VCaP (cell line): ENCODE measurements around the gene TCP10L.

ENCODE experiments used
- H3K27ac ChIP-seq: fragments of 450-650 bp; 2 replicates; pipeline ENCODE4 v1.5.1; 2017
- CTCF ChIP-seq: fragments of 450-650 bp; conservative IDR thresholded peaks from 2 replicates; pipeline ENCODE4 v1.5.1; 2017; ENCODE audit warnings: mild to moderate bottlenecking, moderate library complexity

Gene TCP10L

GRCh38 chr21:32581732-32582131 lies 3.6 kb downstream of the TCP10L start:
- no peak for TF ChIP-seq CTCF
- no peak overlapping the region for H3K27ac ChIP-seq

GRCh38 chr21:32580949-32581348 lies 4.4 kb downstream of the TCP10L start:
- H3K27ac ChIP-seq, result no peak overlapping the region
- TF ChIP-seq CTCF, result no peak

DNA sequence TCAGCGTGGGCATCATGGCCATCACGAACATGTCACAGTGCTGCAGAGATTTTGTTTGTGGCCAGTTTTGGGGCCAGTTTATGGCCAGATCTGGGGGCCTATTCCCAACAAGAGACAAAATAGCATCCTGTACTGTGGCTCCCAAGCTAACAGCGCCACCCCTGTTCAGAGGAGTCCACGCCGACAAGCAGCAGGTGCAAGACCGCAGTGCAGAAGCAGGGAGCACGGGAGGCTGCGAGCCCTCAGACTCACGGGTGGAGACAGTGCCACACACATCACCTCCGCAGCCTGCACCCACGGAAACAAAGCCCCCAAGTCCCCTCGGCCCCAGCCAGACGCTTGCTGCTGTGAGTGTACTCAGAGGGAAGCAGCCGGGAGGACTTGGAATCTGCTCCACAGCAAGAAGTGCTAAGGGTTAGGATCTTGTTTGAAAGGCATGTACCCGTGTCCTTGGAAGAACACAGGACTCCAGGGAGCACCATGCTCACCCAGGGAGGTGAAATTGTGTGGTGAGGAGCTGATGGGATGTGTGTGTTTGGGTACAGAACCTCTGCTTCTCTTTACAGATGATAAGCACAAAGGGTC lies 7.1 kb downstream of the TCP10L start:
- H3K27ac ChIP-seq, result no peak overlapping the region
- TF ChIP-seq CTCF, result peak; percentile 45; the same call in 1 of the 2 replicates

DNA sequence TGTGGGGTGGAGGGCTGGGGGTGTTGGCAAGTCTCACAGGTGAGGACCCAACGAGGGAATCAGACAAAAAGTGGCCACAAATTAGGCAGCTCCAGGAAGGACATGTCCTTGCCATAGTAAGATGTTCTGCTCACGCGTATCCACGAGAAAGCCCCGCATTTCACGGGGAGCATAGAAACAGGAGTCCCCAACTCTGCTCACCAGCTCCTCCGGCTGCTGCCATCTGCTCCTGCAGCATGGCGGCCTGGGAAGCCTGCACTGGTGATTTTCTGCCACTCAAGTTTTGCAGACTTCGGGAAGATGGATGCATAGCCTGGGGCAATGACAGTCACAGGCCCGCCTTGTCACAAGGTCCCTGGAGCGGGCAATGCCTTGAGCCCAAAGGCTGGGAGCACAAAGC lies 9.3 kb downstream of the TCP10L start:
- no peak for TF ChIP-seq CTCF
- H3K27ac ChIP-seq, result no peak overlapping the region

- no peak overlapping the region for H3K27ac ChIP-seq
Observed at GRCh38 chr21:32574946-32575925, 10.1 kb downstream of the TCP10L start.

GRCh38 chr21:32572574-32573420 lies 12.5 kb downstream of the TCP10L start:
- no peak for TF ChIP-seq CTCF
- H3K27ac ChIP-seq, result no peak overlapping the region; the same call in 1 of the 2 replicates

More at GRCh38 chr21:32574946-32575925, 10.1 kb downstream of the TCP10L start:
- TF ChIP-seq CTCF, result no peak

DNA sequence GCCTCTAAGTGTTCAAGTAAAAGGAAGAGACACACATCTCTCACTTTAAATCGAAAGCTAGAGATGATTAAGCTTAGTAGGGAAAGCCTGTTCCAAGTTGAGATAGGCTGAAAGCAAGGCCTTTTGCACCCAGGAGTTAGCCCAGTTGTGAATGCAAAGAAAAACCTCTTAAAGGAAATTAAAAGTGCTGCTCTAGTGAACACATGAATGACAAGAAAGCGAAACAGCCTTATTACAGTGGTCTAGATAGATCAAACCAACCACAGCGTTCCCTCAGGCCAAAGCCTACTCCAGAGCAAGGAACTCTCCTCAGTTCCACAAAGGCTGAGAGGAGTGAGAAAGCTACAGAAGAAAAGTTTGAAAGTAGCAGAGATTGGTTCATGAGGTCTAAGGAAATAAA lies 14.9 kb downstream of the TCP10L start:
- no peak for TF ChIP-seq CTCF

More for the DNA sequence above, 14.9 kb downstream of the TCP10L start:
- H3K27ac ChIP-seq, result peak overlapping the region; percentile 77; the same call in 1 of the 2 replicates
